GM10266 (cell line): ENCODE results near the gene ADAMTS4.

Source experiments
- DNase-seq: peaks from one replicate; pipeline ENCODE4 v3.0.0; 2012; ENCODE audit errors: extremely low spot score
- CTCF ChIP-seq: IDR thresholded peaks from 2 replicates; pipeline ENCODE4 v1.5.1; 2012; ENCODE audit warnings: mild to moderate bottlenecking, low read depth; ENCODE audit not compliant: control insufficient read depth, insufficient read depth; ENCODE audit errors: missing control alignments

Gene ADAMTS4

GRCh38 chr1:161198897-161199431, at the start of gene ADAMTS4:
TSS of gene ADAMTS4 (minus strand) at chr1:161199054. CDS start at chr1:161198627, 427 bp downstream.
- TF ChIP-seq CTCF = no peak
- no peak for DNase-seq

- no peak for TF ChIP-seq CTCF
- DNase-seq = no peak
These were observed 46.0 kb upstream of the ADAMTS4 start for GRCh38 chr1:161244888-161245287.

- DNase-seq = no peak
- TF ChIP-seq CTCF = no peak
These were observed 43.5 kb upstream of the ADAMTS4 start for GRCh38 chr1:161242313-161242712.

- TF ChIP-seq CTCF = no peak
- no peak for DNase-seq
These were observed 42.8 kb upstream of the ADAMTS4 start for GRCh38 chr1:161241682-161242081.

GRCh38 chr1:161238039-161238473, 39.2 kb upstream of the ADAMTS4 start, which contains the start of gene NR1I3:
TSS of gene NR1I3 (minus strand) at chr1:161238203. CDS start at chr1:161236565, 1,638 bp downstream.
- no peak for TF ChIP-seq CTCF
- DNase-seq = no peak

- no peak for DNase-seq
- TF ChIP-seq CTCF = no peak
These were observed 37.3 kb upstream of the ADAMTS4 start for GRCh38 chr1:161235957-161236775.

GRCh38 chr1:161233102-161233501, 34.2 kb upstream of the ADAMTS4 start:
- TF ChIP-seq CTCF = no peak
- DNase-seq = no peak
